Calu3 (cell line): ENCODE measurements around the gene DNMT3B. TPM values are rescaled to one million over a fixed set of nuclear protein-coding genes. Genes with fewer than 3 reads are reported as not detected.

Experiments
- BruUV-seq: library from RNA; stranded (reverse); fragments of 400-500 nt; replicated peaks from 2 replicates; lab custom pipeline; 2021; lab: Mats Ljungman, UMichigan
- CTCF ChIA-PET: fragments of 300-600 bp; sonication (Branson Sonifier 250); formaldehyde crosslinking; loops from one replicate; lab custom pipeline; 2022; ENCODE audit warnings: antibody characterized with exemption; lab: Charles Lee
- DNase-seq: peaks from one replicate; pipeline ENCODE4 v3.0.0; 2022
- H3K27ac Mint-ChIP-seq: one replicate; pipeline ENCODE4 v1.8.0; 2022; ENCODE audit warnings: mixed read lengths; ENCODE audit not compliant: unreplicated experiment
- H3K27me3 Mint-ChIP-seq: one replicate; pipeline ENCODE4 v1.8.0; 2022; ENCODE audit warnings: mixed read lengths; ENCODE audit not compliant: unreplicated experiment
- H3K36me3 Mint-ChIP-seq: one replicate; pipeline ENCODE4 v1.8.0; 2022; ENCODE audit warnings: mild to moderate bottlenecking, moderate library complexity, mixed read lengths; ENCODE audit not compliant: insufficient read depth, unreplicated experiment
- H3K4me1 Mint-ChIP-seq: one replicate; pipeline ENCODE4 v1.8.0; 2022; ENCODE audit warnings: mild to moderate bottlenecking, low read depth, mixed read lengths; ENCODE audit not compliant: unreplicated experiment
- H3K4me3 Mint-ChIP-seq: one replicate; pipeline ENCODE4 v1.8.0; 2022; ENCODE audit warnings: mild to moderate bottlenecking, low read depth, moderate library complexity, mixed read lengths; ENCODE audit not compliant: unreplicated experiment
- H3K9me3 Mint-ChIP-seq: one replicate; pipeline ENCODE4 v1.8.0; 2022; ENCODE audit warnings: low read depth, mixed read lengths; ENCODE audit not compliant: unreplicated experiment
- CTCF ChIP-seq: fragments of 200-600 bp; IDR thresholded peaks from one replicate; pipeline ENCODE4 v1.8.0; 2022; ENCODE audit warnings: antibody characterized with exemption; ENCODE audit not compliant: unreplicated experiment
- intact Hi-C: fragments of 100-400 bp; cut with micrococcal nuclease; formaldehyde crosslinking; loops from one replicate; pipeline ENCODE4 v1.10.0; 2022; ENCODE audit not compliant: unreplicated experiment
- total RNA-seq: library from RNA; stranded (reverse); gene quantifications from 2 replicates; pipeline ENCODE4 v1.2.3, GENCODE V29; 2022

The DNMT3B gene
- total RNA-seq, 1 experiment from 2014 or later, result 10.8 TPM

- H3K36me3 Mint-ChIP-seq, result peaks cover 90% of the 10 kb centered on the region
These were observed 72.8 kb downstream of the DNMT3B start for GRCh38 chr20:32834972-32835371.

GRCh38 chr20:32837157-32837556, 75.0 kb downstream of the DNMT3B start:
- no peak for TF ChIP-seq CTCF
- Mint-ChIP-seq H3K27ac (no peak overlapping the region), H3K4me1 (no peaks in the 10 kb centered on the region), H3K4me3 (no peak overlapping the region), H3K9me3 (no peaks in the 10 kb centered on the region), H3K27me3 (no peaks in the 10 kb centered on the region), H3K36me3 (peaks cover 89% of the 10 kb centered on the region)
- intact Hi-C loops, result no loop called here
- CTCF ChIA-PET, result no interaction called here
- no TSS peak for BruUV-seq
- no peak for DNase-seq

More at GRCh38 chr20:32834972-32835371, 72.8 kb downstream of the DNMT3B start:
- Mint-ChIP-seq H3K27ac (no peak overlapping the region), H3K9me3 (no peaks in the 10 kb centered on the region), H3K4me1 (peaks cover 5% of the 10 kb centered on the region), H3K4me3 (no peak overlapping the region), H3K27me3 (no peaks in the 10 kb centered on the region)
- DNase-seq, result no peak
- BruUV-seq, result no TSS peak
- CTCF ChIA-PET, result no interaction called here
- intact Hi-C loops, result no loop called here
- no peak for TF ChIP-seq CTCF

GRCh38 chr20:32839227-32839981, 77.2 kb downstream of the DNMT3B start:
- no peak for DNase-seq
- peaks cover 80% of the 10 kb centered on the region for H3K36me3 Mint-ChIP-seq

GRCh38 chr20:32839982-32840285, 77.7 kb downstream of the DNMT3B start:
- DNase-seq, result no peak
- CTCF ChIA-PET, result no interaction called here
- no peaks in the 10 kb centered on the region for H3K9me3 Mint-ChIP-seq
- no peaks in the 10 kb centered on the region for H3K4me1 Mint-ChIP-seq
- TF ChIP-seq CTCF, result no peak
- H3K36me3 Mint-ChIP-seq, result peaks cover 80% of the 10 kb centered on the region
- no TSS peak for BruUV-seq
- no peak overlapping the region for H3K4me3 Mint-ChIP-seq
- H3K27me3 Mint-ChIP-seq, result no peaks in the 10 kb centered on the region
- H3K27ac Mint-ChIP-seq, result no peak overlapping the region
- intact Hi-C loops, result no loop called here

More at GRCh38 chr20:32839227-32839981, 77.2 kb downstream of the DNMT3B start:
- H3K4me1 Mint-ChIP-seq, result no peaks in the 10 kb centered on the region
- no peaks in the 10 kb centered on the region for H3K27me3 Mint-ChIP-seq
- no peaks in the 10 kb centered on the region for H3K9me3 Mint-ChIP-seq
- TF ChIP-seq CTCF, result no peak
- no peak overlapping the region for H3K27ac Mint-ChIP-seq
- H3K4me3 Mint-ChIP-seq, result no peak overlapping the region
- intact Hi-C loops, result no loop called here
- BruUV-seq, result no TSS peak
- CTCF ChIA-PET, result no interaction called here
